Duodenal mucosa (tissue), 2 donors: ENCODE results near the gene DGKE.

ENCODE experiments used
- H3K27ac ChIP-seq: one replicate; pipeline ENCODE4 v1.7.0; 2013; ENCODE audit warnings: low read depth, low read length
- H3K27me3 ChIP-seq, 2 donors: one replicate each; pipeline ENCODE4 v1.7.0; 2013; ENCODE audit warnings: low read length in 2 of 2, control low read depth in 1 of 2; ENCODE audit not compliant: insufficient read depth in 2 of 2, control insufficient read depth in 1 of 2
- H3K36me3 ChIP-seq, 2 donors: one replicate each; pipeline ENCODE4 v1.7.0; 2013; ENCODE audit warnings: low read length in 2 of 2, control low read depth in 1 of 2; ENCODE audit not compliant: insufficient read depth in 2 of 2, control insufficient read depth in 1 of 2
- H3K4me1 ChIP-seq, 2 donors: one replicate each; pipeline ENCODE4 v1.7.0; 2013; ENCODE audit warnings: low read length in 2 of 2, control low read depth in 1 of 2; ENCODE audit not compliant: insufficient read depth in 2 of 2, control insufficient read depth in 1 of 2
- H3K4me3 ChIP-seq, 2 donors: one replicate each; pipeline ENCODE4 v1.7.0; 2013; ENCODE audit warnings: low read length in 2 of 2, low read depth in 1 of 2
- H3K9ac ChIP-seq, 2 donors: one replicate each; pipeline ENCODE4 v1.7.0; 2013; ENCODE audit warnings: low read length in 2 of 2, low read depth in 1 of 2
- H3K9me3 ChIP-seq, 2 donors: one replicate each; pipeline ENCODE4 v1.7.0; 2013; ENCODE audit warnings: low read length in 2 of 2, control low read depth in 1 of 2; ENCODE audit not compliant: control insufficient read depth in 1 of 2

DGKE gene

GRCh38 chr17:56912105-56912999, 78.4 kb downstream of the DGKE start:
- H3K4me3 ChIP-seq = peak overlapping the region; percentile 93 to 98
- peak overlapping the region; percentile 96 to 97 for H3K9ac ChIP-seq
- H3K9me3 ChIP-seq = no peaks in the 10 kb centered on the region
- H3K27ac ChIP-seq = peak overlapping the region; percentile 23
- no peaks in the 10 kb centered on the region for H3K27me3 ChIP-seq
- H3K4me1 ChIP-seq = peaks cover 41 to 55% of the 10 kb centered on the region in 2 donors
- H3K36me3 ChIP-seq = peaks cover 0 to 22% of the 10 kb centered on the region in 2 donors

- H3K4me1 ChIP-seq = peaks cover 41 to 51% of the 10 kb centered on the region in 2 donors
- H3K27ac ChIP-seq = peak overlapping the region; percentile 90
- peaks cover 0 to 16% of the 10 kb centered on the region in 2 donors for H3K36me3 ChIP-seq
- no peaks in the 10 kb centered on the region for H3K27me3 ChIP-seq
- no peaks in the 10 kb centered on the region for H3K9me3 ChIP-seq
- peak overlapping the region; percentile 93 to 98 for H3K4me3 ChIP-seq
- peak overlapping the region; percentile 96 to 97 for H3K9ac ChIP-seq
These were observed 79.0 kb downstream of the DGKE start for GRCh38 chr17:56913000-56913311.

GRCh38 chr17:56913353-56913866, 79.5 kb downstream of the DGKE start:
- Histone ChIP-seq H3K9ac (peak overlapping the region; percentile 96 to 97), H3K27me3 (no peaks in the 10 kb centered on the region), H3K9me3 (no peaks in the 10 kb centered on the region), H3K4me3 (peak overlapping the region; percentile 93 to 98), H3K27ac (peak overlapping the region; percentile 90), H3K4me1 (peaks cover 38 to 48% of the 10 kb centered on the region in 2 donors), H3K36me3 (peaks cover 0 to 11% of the 10 kb centered on the region in 2 donors)

- H3K4me3 ChIP-seq = peak within 1 kb of the TSS; percentile 93 to 98
- no peaks in the 10 kb centered on the region for H3K27me3 ChIP-seq
- H3K27ac ChIP-seq = peak within 1 kb of the TSS; percentile 90
- H3K9ac ChIP-seq = peak within 1 kb of the TSS; percentile 96 to 97
- no peaks in the 10 kb centered on the region for H3K9me3 ChIP-seq
- peaks cover 0 to 6% of the 10 kb centered on the region in 2 donors for H3K36me3 ChIP-seq
- peaks cover 37 to 46% of the 10 kb centered on the region in 2 donors for H3K4me1 ChIP-seq
These were observed 80.1 kb downstream of the DGKE start, which contains the start of gene TRIM25 for GRCh38 chr17:56913867-56914580. TSS of gene TRIM25 (minus strand) at chr17:56914049. CDS start at chr17:56913988, 61 bp downstream.

GRCh38 chr17:56914581-56915273, 80.8 kb downstream of the DGKE start:
- H3K4me1 ChIP-seq = peaks cover 36 to 44% of the 10 kb centered on the region in 2 donors
- peaks cover 0 to 6% of the 10 kb centered on the region in 2 donors for H3K36me3 ChIP-seq
- peak overlapping the region; percentile 91 to 96 for H3K9ac ChIP-seq
- peak overlapping the region; percentile 83 for H3K27ac ChIP-seq
- H3K9me3 ChIP-seq = no peaks in the 10 kb centered on the region
- no peaks in the 10 kb centered on the region for H3K27me3 ChIP-seq
- peak overlapping the region; percentile 93 to 98 for H3K4me3 ChIP-seq

GRCh38 chr17:56917559-56918296, 83.8 kb downstream of the DGKE start:
- H3K27ac ChIP-seq = no peak overlapping the region
- H3K9me3 ChIP-seq = no peaks in the 10 kb centered on the region
- no peaks in the 10 kb centered on the region for H3K36me3 ChIP-seq
- H3K4me1 ChIP-seq = peaks cover 23% of the 10 kb centered on the region in 2 donors
- no peaks in the 10 kb centered on the region for H3K27me3 ChIP-seq
- no peak overlapping the region for H3K4me3 ChIP-seq
- no peak overlapping the region for H3K9ac ChIP-seq

- H3K9ac ChIP-seq = no peak overlapping the region
- H3K27me3 ChIP-seq = no peaks in the 10 kb centered on the region
- peaks cover 23% of the 10 kb centered on the region in 2 donors for H3K4me1 ChIP-seq
- no peak overlapping the region for H3K27ac ChIP-seq
- no peaks in the 10 kb centered on the region for H3K9me3 ChIP-seq
- H3K36me3 ChIP-seq = no peaks in the 10 kb centered on the region
- H3K4me3 ChIP-seq = no peak overlapping the region
These were observed 85.0 kb downstream of the DGKE start for GRCh38 chr17:56918916-56919315.
